Spleen (tissue), 11 donors: ENCODE data around the gene TMED5. TPM values are rescaled to one million over a fixed set of nuclear protein-coding genes. Genes with fewer than 3 reads are reported as not detected.
A peak's percentile ranks its signal among the peaks of the same experiment; 100 is the strongest.
"Not testable (repeated sequence)": the region's sequence is repeated elsewhere in the genome, so short reads cannot be mapped to it uniquely, and the experiment has no call there.

Experiments
- DNase-seq: peaks from one replicate; pipeline ENCODE4 v3.0.0-alpha.2; 2020
- H3K27ac ChIP-seq, 8 donors: fragments of 200-600 bp; sonication (generic) in 7 of 8; 1 replicate in 4 of 8; 2 replicates in 4 of 8; pipeline versions ENCODE4 v1.5.0 to v1.8.0; 2016 to 2021; ENCODE audit warnings: inconsistent platforms in 4 of 8, mild to moderate bottlenecking in 4 of 8, moderate library complexity in 1 of 8
- H3K27me3 ChIP-seq, 7 donors: fragments of 200-600 bp; sonication (generic) in 6 of 7; replicated peaks in 1 of 7; 1 replicate in 4 of 7; 2 replicates in 3 of 7; pipeline versions ENCODE4 v1.5.0 to v1.8.0; 2016 to 2021; ENCODE audit warnings: inconsistent platforms in 3 of 7, mild to moderate bottlenecking in 1 of 7
- H3K36me3 ChIP-seq, 6 donors: fragments of 200-600 bp; sonication (generic) in 5 of 6; 1 replicate in 4 of 6; 2 replicates in 2 of 6; pipeline versions ENCODE4 v1.5.0 to v1.8.0; 2016 to 2021; ENCODE audit warnings: inconsistent platforms in 2 of 6
- H3K4me1 ChIP-seq, 6 donors: fragments of 200-600 bp; sonication (generic) in 5 of 6; 1 replicate in 3 of 6; 2 replicates in 3 of 6; pipeline versions ENCODE4 v1.5.0 to v1.8.0; 2016 to 2021; ENCODE audit warnings: inconsistent platforms in 3 of 6
- H3K4me3 ChIP-seq, 8 donors: fragments of 200-600 bp; sonication (generic) in 7 of 8; 1 replicate in 4 of 8; 2 replicates in 4 of 8; pipeline versions ENCODE4 v1.5.0 to v1.8.0; 2016 to 2021; ENCODE audit warnings: inconsistent platforms in 4 of 8, mild to moderate bottlenecking in 4 of 8, moderate library complexity in 2 of 8
- H3K9me3 ChIP-seq, 8 donors: fragments of 200-600 bp; sonication (generic) in 7 of 8; 1 replicate in 4 of 8; 2 replicates in 4 of 8; pipeline versions ENCODE4 v1.5.0 to v1.8.0; 2016 to 2021; ENCODE audit warnings: inconsistent platforms in 4 of 8
- CTCF ChIP-seq, 11 experiments: fragments of 200-600 bp in 7 of 11; fragments of 450-650 bp in 4 of 11; sonication (generic) in 4 of 11; IDR thresholded peaks in 8 of 11; conservative IDR thresholded peaks in 3 of 11; 1 replicate in 7 of 11; 2 replicates in 4 of 11; pipeline versions ENCODE4 v1.4.0 to v1.8.0; 2016 to 2021; ENCODE audit warnings: antibody characterized with exemption in 11 of 11, inconsistent platforms in 4 of 11, mild to moderate bottlenecking in 1 of 11
- POLR2A ChIP-seq, 3 donors: fragments of 450-650 bp; IDR thresholded peaks; one replicate each; pipeline ENCODE4 v1.5.1; 2017; ENCODE audit warnings: antibody characterized with exemption in 3 of 3, mild to moderate bottlenecking in 1 of 3
- POLR2AphosphoS5 ChIP-seq, 3 donors: sonication (generic); formaldehyde crosslinking; IDR thresholded peaks; one replicate each; pipeline ENCODE4 v1.5.1; 2017; ENCODE audit warnings: antibody characterized with exemption in 3 of 3
- WGBS, 5 donors: extraction: QIAGEN DNeasy Blood & Tissue Kit in 3 of 5; methylation state at CpG; one replicate each; pipeline versions ENCODE4 v1.1.5 to v1.1.7; 2013 to 2018; 5-methylcytosine and 5-hydroxymethylcytosine counted together
- intact Hi-C: fragments of 100-400 bp; cut with DNase I; formaldehyde crosslinking; loops from one replicate; pipeline ENCODE4 v1.15.0; 2023; ENCODE audit warnings: low total_unique reads
- polyA plus RNA-seq, 3 donors: library from polyadenylated mRNA; stranded (reverse); fragments of 200-250 nt; gene quantifications; one replicate each; pipeline ENCODE4 v1.2.1, GENCODE V29; 2013
- total RNA-seq, 7 donors: library from RNA; depleted of rRNA in 3 of 7; stranded (reverse); fragments of >200 nt in 3 of 7; fragmentation: NEBNext Ultra II Directional in 4 of 7; extraction: Animal tissue kit (Norgen Biotek cat#: 25700) in 4 of 7; gene quantifications; one replicate each; pipeline versions ENCODE4 v1.1.0 to v1.2.1, GENCODE V29; 2016 to 2021
- donor health status: healthy with polysubstance abuse.
- donor health status: DM: no; HTN: no; CAD: no; lungs with moderate emphysema.
- donor health status: DM: no; HTN: no; CAD: no.
- donor health status: Bipolar disorder and iron deficiency.
- donor health status: healthy.
- donor health status: DM: no; HTN: no; CAD: no.
- donor health status: DM: yes; HTN: yes; CAD: no.

TMED5 gene
- total and polyA plus RNA-seq, 10 donors = 11.1 to 102 (median 53.9) TPM

- TF ChIP-seq POLR2AphosphoS5 (IDR thresholded peaks at IDR 0.05) = no peak
- no peak for TF ChIP-seq POLR2A (IDR thresholded peaks at IDR 0.05)
- no peak for TF ChIP-seq CTCF (IDR thresholded peaks at IDR 0.05 in 8 of 11, conservative IDR thresholded peaks at IDR 0.05 in 3 of 11)
- DNase-seq = no peak
- 62 to 89% (median 83%) methylated on average over 2 of the region's 2 CpGs for WGBS, 5 donors
- H3K4me1 ChIP-seq = peaks cover 0 to 37% (median 9%) of the 10 kb centered on the region in 6 donors
- peak overlapping the region in 4 of 8 donors; percentile 33 to 45 (median 38) for H3K27ac ChIP-seq
- H3K27me3 ChIP-seq = no peaks in the 10 kb centered on the region
- H3K4me3 ChIP-seq = no peak overlapping the region
- peaks cover 0 to 9% (median 1%) of the 10 kb centered on the region in 6 donors for H3K36me3 ChIP-seq
- H3K9me3 ChIP-seq = peaks cover 0 to 17% (median 0%) of the 10 kb centered on the region in 8 donors
- intact Hi-C loops = no loop called here
Measured at GRCh38 chr1:93164816-93165215, 15.4 kb downstream of the TMED5 start.

DNA sequence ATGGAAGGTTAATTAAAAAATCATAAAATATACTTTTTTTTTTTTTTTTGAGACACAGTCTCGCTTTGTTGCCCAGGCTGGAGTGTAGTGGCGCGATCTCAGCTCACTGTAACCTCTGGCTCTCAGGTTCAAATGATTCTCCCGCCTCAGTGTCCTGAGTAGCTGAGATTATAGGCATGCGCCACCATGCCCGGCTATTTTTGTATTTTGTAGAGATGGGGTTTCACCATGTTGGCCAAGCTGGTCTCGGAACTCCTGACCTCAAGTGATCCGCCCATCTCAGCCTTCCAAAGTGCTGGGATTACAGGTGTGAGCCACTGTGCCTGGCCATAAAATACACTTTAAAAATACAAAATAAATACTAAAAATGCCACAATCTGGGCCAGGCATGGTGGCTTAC lies 16.9 kb downstream of the TMED5 start:
- intact Hi-C loops, DNase-seq, H3K4me3 ChIP-seq, H3K27me3 ChIP-seq, H3K27ac ChIP-seq: not testable (repeated sequence)
- Histone ChIP-seq H3K9me3 (peaks cover 0 to 13% (median 0%) of the 10 kb centered on the region in 8 donors), H3K4me1 (peaks cover 0 to 37% (median 9%) of the 10 kb centered on the region in 6 donors), H3K36me3 (peaks cover 0 to 23% (median 13%) of the 10 kb centered on the region in 6 donors)
- WGBS, 5 donors = 97 to 99% (median 98%) methylated on average over 8 of the region's 8 CpGs

DNA sequence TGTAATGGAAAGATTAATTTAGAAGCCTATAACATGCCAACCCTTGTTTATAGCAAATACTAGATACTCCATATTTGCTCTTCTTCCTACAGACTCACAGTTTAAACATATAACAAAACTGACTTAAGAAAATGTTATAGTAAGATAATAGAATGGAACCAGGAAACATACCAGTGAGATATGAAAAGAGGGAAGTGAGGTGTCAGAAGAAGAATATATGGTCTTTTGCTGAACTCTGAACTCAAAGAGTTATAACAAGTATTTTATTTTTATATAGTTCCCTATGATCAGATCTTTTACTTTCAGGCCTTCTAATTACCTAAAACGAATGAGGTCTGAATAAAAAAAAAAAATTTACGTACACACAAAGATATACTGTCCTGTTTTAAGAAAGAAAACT lies 20.9 kb downstream of the TMED5 start:
- Histone ChIP-seq H3K9me3 (no peaks in the 10 kb centered on the region), H3K4me1 (peaks cover 0 to 31% (median 12%) of the 10 kb centered on the region in 6 donors), H3K4me3 (no peak overlapping the region), H3K36me3 (peaks cover 0 to 63% (median 39%) of the 10 kb centered on the region in 6 donors), H3K27me3 (no peaks in the 10 kb centered on the region), H3K27ac (no peak overlapping the region)
- WGBS, 5 donors = 56 to 66% (median 65%) methylated on average over 2 of the region's 2 CpGs
- no peak for DNase-seq
- TF ChIP-seq CTCF (IDR thresholded peaks at IDR 0.05 in 8 of 11, conservative IDR thresholded peaks at IDR 0.05 in 3 of 11) (no peak), POLR2AphosphoS5 (IDR thresholded peaks at IDR 0.05) (no peak), POLR2A (IDR thresholded peaks at IDR 0.05) (no peak)
- intact Hi-C loops = no loop called here

GRCh38 chr1:93155335-93155734 lies 24.9 kb downstream of the TMED5 start:
- DNase-seq = no peak
- peaks cover 0 to 9% (median 3%) of the 10 kb centered on the region in 6 donors for H3K4me1 ChIP-seq
- H3K27me3 ChIP-seq = no peaks in the 10 kb centered on the region
- no peaks in the 10 kb centered on the region for H3K9me3 ChIP-seq
- intact Hi-C loops = no loop called here
- 21 to 49% (median 32%) methylated on average over 3 of the region's 3 CpGs for WGBS, 5 donors
- no peak for TF ChIP-seq POLR2A (IDR thresholded peaks at IDR 0.05)
- no peak for TF ChIP-seq POLR2AphosphoS5 (IDR thresholded peaks at IDR 0.05)
- TF ChIP-seq CTCF (IDR thresholded peaks at IDR 0.05 in 8 of 11, conservative IDR thresholded peaks at IDR 0.05 in 3 of 11) = no peak
- no peak overlapping the region for H3K4me3 ChIP-seq
- H3K36me3 ChIP-seq = peaks cover 0 to 100% (median 55%) of the 10 kb centered on the region in 6 donors
- peak overlapping the region in 1 of 8 donors; percentile 25 for H3K27ac ChIP-seq

GRCh38 chr1:93154898-93155297 lies 25.3 kb downstream of the TMED5 start:
- Histone ChIP-seq H3K27me3 (no peaks in the 10 kb centered on the region), H3K27ac (peak overlapping the region in 1 of 8 donors; percentile 18), H3K9me3 (no peaks in the 10 kb centered on the region), H3K36me3 (peaks cover 0 to 100% (median 56%) of the 10 kb centered on the region in 6 donors), H3K4me1 (peaks cover 0 to 9% (median 3%) of the 10 kb centered on the region in 6 donors), H3K4me3 (no peak overlapping the region)
- intact Hi-C loops = no loop called here
- TF ChIP-seq POLR2A (IDR thresholded peaks at IDR 0.05) (no peak), POLR2AphosphoS5 (IDR thresholded peaks at IDR 0.05) (peak in 1 of 3 donors; percentile 11), CTCF (IDR thresholded peaks at IDR 0.05 in 8 of 11, conservative IDR thresholded peaks at IDR 0.05 in 3 of 11) (no peak)
- DNase-seq = no peak
